Measurements from ENCODE around the gene FOXP1.

FOXP1 gene

DNA sequence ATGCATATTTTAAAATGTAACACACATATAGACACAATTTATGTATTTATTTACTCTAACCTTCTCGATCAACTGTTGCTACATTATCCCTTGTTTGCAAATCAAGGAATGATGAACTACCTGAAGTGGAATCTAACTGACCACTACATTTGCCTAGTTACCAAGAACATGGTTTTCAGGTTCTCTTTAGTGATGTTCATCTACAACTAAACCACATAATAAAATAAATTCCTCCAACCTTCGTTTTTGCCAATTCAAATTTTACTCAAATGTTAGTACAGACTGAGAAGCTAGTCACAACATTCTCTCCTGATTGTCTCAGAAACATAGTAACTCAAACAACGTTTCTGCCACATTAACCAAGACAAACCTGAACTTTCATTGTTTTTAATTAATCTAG, 521.9 kb downstream of the FOXP1 start:
- TF ChIP-seq, protein P1, sequence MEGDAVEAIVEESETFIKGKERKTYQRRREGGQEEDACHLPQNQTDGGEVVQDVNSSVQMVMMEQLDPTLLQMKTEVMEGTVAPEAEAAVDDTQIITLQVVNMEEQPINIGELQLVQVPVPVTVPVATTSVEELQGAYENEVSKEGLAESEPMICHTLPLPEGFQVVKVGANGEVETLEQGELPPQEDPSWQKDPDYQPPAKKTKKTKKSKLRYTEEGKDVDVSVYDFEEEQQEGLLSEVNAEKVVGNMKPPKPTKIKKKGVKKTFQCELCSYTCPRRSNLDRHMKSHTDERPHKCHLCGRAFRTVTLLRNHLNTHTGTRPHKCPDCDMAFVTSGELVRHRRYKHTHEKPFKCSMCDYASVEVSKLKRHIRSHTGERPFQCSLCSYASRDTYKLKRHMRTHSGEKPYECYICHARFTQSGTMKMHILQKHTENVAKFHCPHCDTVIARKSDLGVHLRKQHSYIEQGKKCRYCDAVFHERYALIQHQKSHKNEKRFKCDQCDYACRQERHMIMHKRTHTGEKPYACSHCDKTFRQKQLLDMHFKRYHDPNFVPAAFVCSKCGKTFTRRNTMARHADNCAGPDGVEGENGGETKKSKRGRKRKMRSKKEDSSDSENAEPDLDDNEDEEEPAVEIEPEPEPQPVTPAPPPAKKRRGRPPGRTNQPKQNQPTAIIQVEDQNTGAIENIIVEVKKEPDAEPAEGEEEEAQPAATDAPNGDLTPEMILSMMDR (IDR thresholded peaks at IDR 0.05; ENCODE audit: low read depth, low read length) = no peak
- in situ Hi-C loops (cut with HindIII; ENCODE audit: low sequenced_read_pairs) = no loop called here
- no peak for DNase-seq (ENCODE audit: low read depth, low spot score)
- no peak overlapping the region for H3K4me3 ChIP-seq (ENCODE audit: low read depth, low read length)

- H3K4me3 ChIP-seq (ENCODE audit: low read depth, low read length) = no peak overlapping the region
- in situ Hi-C loops (cut with HindIII; ENCODE audit: low sequenced_read_pairs) = no loop called here
- DNase-seq (ENCODE audit: low read depth, low spot score) = no peak
- TF ChIP-seq, protein P1 (IDR thresholded peaks at IDR 0.05; ENCODE audit: low read depth, low read length) = no peak
These were observed 522.5 kb downstream of the FOXP1 start for GRCh38 chr3:71061037-71061436.

DNA sequence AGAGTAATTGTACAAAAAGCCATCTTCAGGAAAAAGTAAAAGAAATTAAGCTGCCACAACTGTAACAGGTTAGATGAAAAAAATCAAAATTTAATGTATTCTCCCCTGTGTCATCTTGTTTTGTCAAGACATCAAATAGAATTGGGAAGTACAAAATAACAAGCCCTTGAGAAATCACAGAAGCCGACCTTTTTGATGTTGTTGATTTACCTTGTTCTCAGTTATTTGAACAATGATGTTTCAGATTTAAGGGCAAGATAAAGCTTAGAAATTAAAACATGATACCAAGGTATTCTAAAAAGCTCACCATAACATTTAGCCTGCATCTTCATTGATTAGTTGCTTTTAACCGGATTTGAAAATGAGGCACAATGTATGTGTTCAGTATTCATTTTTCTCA, 523.0 kb downstream of the FOXP1 start:
- no peak for DNase-seq (ENCODE audit: low read depth, low spot score)
- in situ Hi-C loops (cut with HindIII; ENCODE audit: low sequenced_read_pairs) = no loop called here
- TF ChIP-seq, protein P1 (IDR thresholded peaks at IDR 0.05; ENCODE audit: low read depth, low read length) = no peak
- no peak overlapping the region for H3K4me3 ChIP-seq (ENCODE audit: low read depth, low read length)

DNA sequence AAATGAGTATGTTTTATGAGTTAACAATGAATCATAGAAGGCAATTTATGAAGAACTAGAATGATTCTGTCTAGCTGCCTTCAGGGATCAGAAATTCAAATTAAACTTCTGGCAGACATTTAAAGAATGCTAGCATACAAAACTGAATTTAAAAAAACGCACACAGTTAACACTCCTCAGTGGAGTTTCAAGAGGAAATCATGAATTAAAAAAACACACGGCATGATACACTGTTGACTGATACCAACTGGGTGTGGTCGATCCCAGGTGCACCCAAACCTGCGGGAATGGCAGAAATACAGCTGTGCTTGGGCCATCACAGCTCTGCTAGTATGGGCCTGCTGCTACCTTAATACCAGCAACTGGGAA, 526.0 kb downstream of the FOXP1 start:
- in situ Hi-C loops (cut with HindIII; ENCODE audit: low sequenced_read_pairs) = no loop called here
- H3K4me3 ChIP-seq (ENCODE audit: low read depth, low read length) = no peak overlapping the region
- no peak for DNase-seq (ENCODE audit: low read depth, low spot score)
- TF ChIP-seq, protein P1 (IDR thresholded peaks at IDR 0.05; ENCODE audit: low read depth, low read length) = no peak

DNA sequence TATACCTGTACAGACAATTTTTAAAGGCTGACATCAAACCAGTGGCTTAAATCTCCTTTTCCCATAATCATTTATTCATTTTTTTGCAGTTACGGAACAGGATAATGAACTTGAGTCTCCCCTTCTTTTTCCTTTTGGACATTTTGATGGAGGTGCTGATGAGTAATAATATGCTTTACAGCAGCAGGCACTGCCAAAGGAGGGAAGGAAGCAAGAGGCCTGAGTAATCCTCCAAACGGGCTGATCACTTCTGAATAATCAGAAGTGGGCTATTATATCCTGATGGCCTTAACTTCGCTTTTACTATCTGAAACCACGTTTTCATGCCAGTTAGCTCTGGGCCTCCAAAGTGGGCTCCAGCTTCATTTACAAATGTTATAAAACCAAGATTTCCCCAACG, 527.2 kb downstream of the FOXP1 start:
- in situ Hi-C loops (cut with HindIII; ENCODE audit: low sequenced_read_pairs) = no loop called here
- TF ChIP-seq, protein P1 (IDR thresholded peaks at IDR 0.05; ENCODE audit: low read depth, low read length) = no peak
- DNase-seq (ENCODE audit: low read depth, low spot score) = peak; percentile 79
- no peak overlapping the region for H3K4me3 ChIP-seq (ENCODE audit: low read depth, low read length)

- no peak overlapping the region for H3K4me3 ChIP-seq (ENCODE audit: low read depth, low read length)
- in situ Hi-C loops (cut with HindIII; ENCODE audit: low sequenced_read_pairs) = no loop called here
- DNase-seq (ENCODE audit: low read depth, low spot score) = peak; percentile 88
- TF ChIP-seq, protein P1 (IDR thresholded peaks at IDR 0.05; ENCODE audit: low read depth, low read length) = no peak
These were observed 528.1 kb downstream of the FOXP1 start for GRCh38 chr3:71055257-71056001.

Measured in astrocyte of the spinal cord (primary cell).